Globus pallidus (tissue), 1 donor: Measurements from ENCODE around the gene PPP1R36.
"Not testable (repeated sequence)": the region's sequence is repeated elsewhere in the genome, so short reads cannot be mapped to it uniquely, and the experiment has no call there.

Source experiments
- DNase-seq: peaks from one replicate; pipeline ENCODE4 v3.0.0-alpha.2; 2015; ENCODE audit warnings: low spot score

The PPP1R36 gene

DNA sequence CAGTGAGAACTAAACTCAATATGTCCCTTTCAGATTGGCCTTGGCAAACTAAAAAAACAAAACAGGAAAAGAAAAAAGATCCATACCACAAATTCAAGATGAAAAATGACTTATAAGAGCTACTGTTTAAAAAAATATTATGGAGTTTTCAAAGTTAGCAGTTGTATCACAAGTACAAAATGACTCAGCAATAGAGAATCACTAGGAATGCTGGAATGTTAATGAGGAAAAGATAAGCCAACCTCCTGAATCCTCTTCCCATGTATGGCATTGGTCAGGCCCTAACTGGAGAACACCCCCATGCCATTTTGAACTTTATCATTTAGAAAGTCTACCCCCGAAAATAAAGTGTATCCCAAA lies 62.2 kb downstream of the PPP1R36 start:
- no peak for DNase-seq

DNA sequence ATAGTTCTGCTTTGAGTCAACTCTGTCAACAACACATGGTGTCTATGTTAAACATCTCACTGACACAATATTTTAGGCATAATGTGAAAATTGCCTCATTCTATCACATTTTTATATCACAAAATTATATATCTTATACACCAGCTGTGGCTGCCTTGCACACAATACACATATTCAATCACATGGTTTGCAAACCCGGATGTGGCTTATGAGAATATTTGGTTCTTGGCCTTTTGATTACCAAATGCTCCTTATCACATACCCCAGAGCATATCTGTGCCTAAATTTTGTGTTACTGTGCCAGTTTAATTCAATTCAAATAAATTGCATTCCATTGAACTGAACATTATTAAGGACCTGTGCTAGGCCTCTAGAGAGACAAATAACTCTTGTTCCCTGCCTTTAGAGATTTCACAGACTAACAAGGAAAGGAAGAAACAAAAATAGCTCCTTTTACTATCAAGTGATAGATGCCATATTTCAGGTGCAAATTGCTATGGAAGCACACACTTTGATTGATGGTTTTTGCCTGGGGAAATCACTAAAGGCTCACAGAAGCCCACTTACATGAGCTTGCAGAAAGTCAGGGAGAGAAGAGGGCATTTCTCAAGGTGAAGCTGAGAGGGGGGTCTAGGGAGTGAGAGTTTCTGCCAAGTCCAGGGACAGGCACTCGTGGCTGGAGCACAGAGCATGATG lies 63.4 kb downstream of the PPP1R36 start:
- DNase-seq: no peak

DNA sequence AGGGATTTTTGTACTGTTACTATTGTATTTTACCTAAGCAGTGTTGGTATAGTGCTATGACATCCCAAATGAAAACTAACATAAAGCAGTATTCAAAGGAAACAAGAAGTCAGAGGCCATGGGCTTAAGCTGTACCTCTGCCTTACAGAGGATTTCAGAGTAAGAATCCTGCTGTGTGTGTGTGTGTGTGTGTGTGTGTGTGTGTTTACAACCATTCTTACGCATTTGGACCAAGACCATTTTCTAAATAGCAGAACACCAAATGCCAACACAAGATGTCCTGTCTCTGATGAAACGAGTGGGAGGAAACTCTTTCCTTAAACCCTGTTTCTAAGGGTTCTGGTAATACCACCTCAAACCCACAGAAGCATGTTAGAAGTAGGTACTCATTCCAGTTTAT lies 64.4 kb downstream of the PPP1R36 start:
- no peak for DNase-seq

- no peak for DNase-seq
Observed at GRCh38 chr14:64614805-64615391, 65.1 kb downstream of the PPP1R36 start.

DNA sequence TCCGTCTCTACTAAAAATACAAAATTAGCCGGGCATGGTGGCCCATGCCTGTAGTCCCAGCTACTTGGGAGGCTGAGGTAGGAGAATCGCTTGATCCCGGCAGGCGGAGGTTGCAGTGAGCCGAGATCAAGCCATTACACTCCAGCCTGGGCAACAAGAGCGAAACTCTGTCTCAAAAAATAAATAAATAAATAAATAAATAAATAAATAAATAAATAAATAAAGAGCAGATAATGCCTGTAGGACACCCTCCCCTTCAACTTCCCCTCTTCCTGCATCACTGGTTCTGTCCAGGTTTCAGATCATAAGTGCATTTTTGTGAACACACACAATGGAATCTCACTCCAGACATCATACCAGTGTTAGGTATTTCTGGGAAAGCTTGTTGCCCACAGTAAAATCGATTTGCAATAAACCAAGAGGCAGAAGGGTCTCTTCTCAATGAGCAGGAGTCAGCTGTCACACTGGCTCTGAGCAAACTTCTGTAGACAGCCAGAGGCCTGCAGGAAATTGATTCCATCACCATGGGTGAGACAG lies 68.2 kb downstream of the PPP1R36 start:
- DNase-seq: not testable (repeated sequence)

- no peak for DNase-seq
Observed at GRCh38 chr14:64620910-64621309, 71.1 kb downstream of the PPP1R36 start.

DNA sequence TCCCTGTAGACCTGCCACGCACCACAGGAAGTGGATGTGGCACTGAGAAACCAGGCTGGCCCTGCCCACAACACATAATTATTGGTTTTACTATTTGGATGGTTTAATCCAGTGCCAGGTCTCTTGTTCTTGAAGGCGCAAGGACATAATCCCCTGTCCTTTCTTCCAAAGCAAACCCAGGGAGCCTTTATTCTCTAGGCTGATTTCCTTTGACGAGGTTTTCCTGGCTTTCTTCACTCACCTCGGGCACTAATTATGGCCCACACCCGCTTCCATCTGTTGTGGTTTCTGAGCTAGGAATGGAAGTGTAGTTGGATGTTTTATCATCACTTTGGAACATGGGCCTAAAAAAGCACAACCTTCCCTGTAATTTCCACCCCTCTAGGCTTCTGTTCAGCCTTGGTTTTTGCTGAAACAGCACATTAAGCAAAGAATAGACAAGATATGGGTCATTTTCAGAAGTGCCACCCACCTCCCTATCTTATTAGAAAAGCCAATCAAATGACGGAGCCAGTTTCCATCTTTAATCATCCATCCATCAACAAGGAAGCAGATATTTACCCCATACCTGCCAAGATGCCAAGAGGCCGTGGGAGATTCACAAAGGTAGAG lies 73.9 kb downstream of the PPP1R36 start:
- DNase-seq: no peak

DNA sequence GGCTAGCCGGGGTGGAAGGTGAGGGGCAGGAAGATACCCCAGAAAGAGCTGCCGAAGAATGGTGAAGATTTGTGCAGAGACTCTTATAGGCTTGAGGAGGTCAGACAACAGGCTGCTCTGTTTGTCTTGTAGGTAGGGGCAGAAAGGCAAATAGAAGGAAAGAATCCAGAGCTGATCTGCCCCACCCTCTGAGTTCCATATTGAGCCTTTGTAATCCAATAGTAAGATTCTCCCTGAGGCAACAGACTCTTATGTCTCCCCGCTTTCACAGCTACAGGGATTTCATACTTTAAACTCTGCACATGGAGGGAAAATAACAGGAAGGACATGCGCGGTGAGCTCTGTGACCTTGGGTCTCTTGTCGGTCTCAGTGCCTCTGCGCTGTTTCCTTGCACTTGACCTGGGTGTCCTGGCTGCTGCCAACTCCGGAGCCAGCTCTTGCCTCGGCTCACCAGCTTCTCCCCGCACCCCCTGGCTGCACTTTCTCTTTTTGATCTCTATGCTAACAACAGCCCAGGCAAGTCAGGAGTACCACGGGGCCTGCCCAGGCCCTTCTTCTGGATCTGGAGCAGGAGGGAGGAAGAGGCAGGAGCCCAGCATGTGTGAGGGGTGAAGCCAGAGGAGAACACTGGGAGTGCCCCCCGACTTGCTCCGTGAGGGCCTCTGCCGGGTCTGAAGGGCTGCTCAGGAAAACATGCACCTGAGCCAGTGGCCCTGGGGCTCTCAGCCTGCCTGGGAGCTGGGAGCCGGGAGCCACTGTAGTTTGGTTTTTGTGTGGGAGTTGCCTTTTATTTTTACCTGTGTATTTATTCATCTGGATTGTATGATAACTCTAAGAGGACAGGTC lies 75.8 kb downstream of the PPP1R36 start:
- no peak for DNase-seq

- DNase-seq: peak; percentile 76
Observed at GRCh38 chr14:64628940-64629408, 79.2 kb downstream of the PPP1R36 start.

DNA sequence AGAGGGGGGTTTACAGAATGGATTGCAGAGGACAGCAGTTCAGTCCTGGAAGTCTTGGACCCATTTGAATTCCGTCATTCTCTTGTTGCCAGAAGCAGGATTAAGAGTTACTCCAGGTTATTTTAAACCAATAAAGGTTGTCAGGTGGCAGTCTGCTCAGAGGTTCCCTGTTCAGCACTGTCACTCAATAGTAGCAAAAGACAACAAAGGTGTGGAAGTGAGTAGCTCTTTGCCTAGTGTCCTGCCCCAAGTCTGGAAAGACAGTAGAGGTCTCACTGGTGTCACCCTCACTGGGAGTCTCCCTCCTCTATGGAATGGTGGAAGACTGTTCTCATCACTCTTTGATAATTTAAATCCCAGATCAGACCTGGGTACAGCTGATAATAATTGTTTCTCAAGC lies 81.0 kb downstream of the PPP1R36 start:
- no peak for DNase-seq

- DNase-seq: not testable (repeated sequence)
Observed at GRCh38 chr14:64631222-64631621, 81.5 kb downstream of the PPP1R36 start.

GRCh38 chr14:64632056-64632455 lies 82.3 kb downstream of the PPP1R36 start:
- DNase-seq: peak; percentile 42

DNA sequence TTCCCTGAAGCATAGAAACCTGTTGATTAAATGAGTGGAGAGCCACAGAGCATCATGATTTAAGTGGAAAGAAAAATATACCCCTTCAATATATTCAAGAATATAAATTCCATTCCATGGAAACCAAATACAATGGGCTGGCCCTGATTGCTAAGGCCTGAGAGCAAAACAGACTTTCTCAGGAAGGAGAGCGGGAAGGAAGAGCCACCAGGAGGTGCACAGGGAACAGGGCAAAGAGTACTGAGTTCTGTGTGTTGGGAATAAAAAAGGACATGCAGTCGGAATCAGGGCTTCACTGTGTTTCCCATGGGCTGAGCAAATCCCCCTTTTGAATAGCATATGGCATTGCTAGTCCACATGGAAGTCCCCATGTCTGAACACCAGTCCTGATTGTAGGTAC lies 84.8 kb downstream of the PPP1R36 start:
- DNase-seq: no peak

- DNase-seq: peak; percentile 79
Observed at GRCh38 chr14:64636208-64636979, 86.6 kb downstream of the PPP1R36 start.

- no peak for DNase-seq
Observed at GRCh38 chr14:64636980-64637429, 87.2 kb downstream of the PPP1R36 start.

DNA sequence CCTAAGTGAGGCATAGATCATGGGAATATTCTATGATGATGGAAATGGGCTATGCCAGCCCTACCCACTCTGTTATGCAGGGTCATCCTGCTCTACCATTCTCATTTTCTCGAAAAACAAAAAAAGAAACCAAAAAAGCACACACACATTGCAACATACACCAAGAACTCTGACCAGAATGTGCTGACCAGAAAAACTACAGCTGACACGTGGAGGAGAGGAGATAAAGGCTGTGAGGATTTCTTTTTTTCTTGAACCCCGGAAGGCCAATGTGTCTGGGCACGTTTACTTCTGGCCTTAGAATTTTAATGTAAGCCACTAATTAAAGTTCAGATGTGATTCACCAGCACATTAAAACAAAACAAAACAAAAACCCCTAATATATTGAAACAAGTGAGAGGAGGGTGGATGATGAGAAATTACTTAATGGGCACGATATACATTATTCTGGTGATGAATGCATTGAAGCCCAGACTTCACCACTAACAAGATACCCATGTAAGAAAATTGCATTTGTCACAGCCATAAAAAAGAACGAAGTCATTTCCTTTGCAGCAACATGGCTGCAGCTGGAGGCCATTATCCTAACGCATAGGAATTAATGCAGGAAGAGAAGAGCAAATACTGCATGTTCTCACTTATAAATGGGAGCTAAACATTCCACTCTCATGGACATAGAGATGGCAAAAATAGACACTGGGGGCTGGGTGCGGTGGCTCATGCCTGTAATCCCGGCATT lies 88.1 kb downstream of the PPP1R36 start:
- DNase-seq: no peak

DNA sequence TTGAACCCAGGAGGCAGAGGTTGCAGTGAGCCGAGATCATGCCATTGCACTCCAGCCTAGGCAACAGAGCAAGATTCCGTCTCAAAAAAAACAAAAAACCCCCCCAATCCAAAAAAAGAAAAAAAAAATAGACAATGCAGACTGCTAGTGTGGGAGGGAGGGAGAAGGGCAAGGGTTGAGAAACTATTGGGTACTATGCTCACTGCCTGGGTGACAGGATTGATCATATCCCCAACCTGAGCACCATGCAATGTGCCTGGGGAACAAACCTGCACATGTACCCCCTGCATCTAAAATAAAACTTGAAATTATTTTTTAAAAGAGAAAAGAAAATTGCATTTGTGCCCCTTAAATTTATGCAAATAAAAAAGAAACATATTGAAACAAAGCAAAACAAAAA lies 88.9 kb downstream of the PPP1R36 start:
- DNase-seq: no peak
